DMS53 treated with DMSO at 0.1 percent for 48 hours (cell line): ENCODE results near the gene NUP50.

ENCODE experiments used
- DNase-seq: peaks from one replicate; lab custom pipeline; 2025; ENCODE audit not compliant: unreplicated experiment; lab: John Stamatoyannopoulos, UW

NUP50 gene

GRCh38 chr22:45208696-45208992 is 44.9 kb downstream of the NUP50 start:
- no peak for DNase-seq

DNA sequence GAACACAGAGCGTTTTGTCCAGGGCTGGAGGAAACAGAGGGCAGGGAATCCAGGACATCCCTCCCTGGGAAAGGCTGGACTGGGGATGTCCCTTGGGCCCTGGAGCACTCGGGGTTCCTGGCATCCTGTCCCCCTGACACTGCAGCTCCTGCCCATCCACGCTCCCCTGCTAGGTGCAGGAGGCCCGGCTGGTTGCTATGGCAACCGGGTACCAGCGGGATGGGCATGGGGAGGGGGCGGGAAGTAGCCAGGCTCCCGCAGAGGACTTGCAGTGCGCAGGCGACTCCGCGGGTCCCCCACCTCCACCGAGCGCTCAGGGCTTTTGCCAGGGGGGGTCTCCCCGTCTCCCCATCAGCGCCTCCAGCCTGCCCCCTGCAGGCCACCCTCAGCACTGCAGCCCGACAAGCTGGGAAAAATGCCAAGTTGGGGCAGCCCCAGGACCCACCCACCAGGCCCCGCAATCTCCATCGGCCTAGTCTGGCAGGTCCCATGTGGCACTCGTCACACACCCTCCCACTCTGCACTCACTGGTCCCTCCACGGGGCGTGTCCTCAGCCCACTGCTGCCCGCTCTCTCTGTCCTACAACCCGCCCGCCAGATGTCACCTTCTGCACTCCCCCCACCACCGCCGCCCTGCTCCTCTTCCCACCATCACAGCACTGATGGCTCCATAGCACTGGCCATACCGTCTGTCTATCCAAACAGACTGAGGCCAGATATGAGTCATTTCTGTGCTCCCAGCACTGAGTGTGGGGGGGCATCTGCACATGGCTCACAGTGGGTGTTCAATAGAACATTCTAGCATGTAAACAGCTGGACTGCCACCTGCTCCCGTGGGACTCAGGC is 45.5 kb downstream of the NUP50 start:
- no peak for DNase-seq

GRCh38 chr22:45210174-45210573 is 46.4 kb downstream of the NUP50 start:
- DNase-seq: no peak

- DNase-seq: no peak
Observed at GRCh38 chr22:45210577-45210976, 46.9 kb downstream of the NUP50 start.

GRCh38 chr22:45210991-45211390 is 47.3 kb downstream of the NUP50 start:
- no peak for DNase-seq

- no peak for DNase-seq
Observed at GRCh38 chr22:45211435-45211834, 47.7 kb downstream of the NUP50 start.

- DNase-seq: no peak
Observed at GRCh38 chr22:45211848-45212247, 48.1 kb downstream of the NUP50 start.

DNA sequence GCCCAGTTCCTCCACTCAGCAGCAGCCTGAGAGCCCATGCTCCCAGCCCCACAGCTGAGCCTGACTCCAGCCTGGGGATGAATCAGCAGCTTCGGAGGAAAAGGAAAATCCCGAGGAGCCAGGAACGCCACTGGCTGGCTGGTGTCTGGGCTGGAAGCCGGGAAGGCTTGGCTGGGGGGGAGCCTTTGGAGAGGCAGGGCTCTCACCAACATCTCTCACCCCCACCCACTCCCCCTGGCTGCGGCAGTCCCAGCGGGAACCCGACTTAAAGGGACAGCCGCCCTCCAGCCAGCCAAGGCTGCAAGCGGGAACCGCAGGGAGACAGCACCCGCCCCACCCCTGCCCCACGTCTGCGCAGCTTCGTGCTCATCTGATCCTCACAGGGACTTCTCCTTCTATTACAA is 48.6 kb downstream of the NUP50 start:
- no peak for DNase-seq

- DNase-seq: no peak
Observed at GRCh38 chr22:45212992-45213751, 49.4 kb downstream of the NUP50 start.

DNA sequence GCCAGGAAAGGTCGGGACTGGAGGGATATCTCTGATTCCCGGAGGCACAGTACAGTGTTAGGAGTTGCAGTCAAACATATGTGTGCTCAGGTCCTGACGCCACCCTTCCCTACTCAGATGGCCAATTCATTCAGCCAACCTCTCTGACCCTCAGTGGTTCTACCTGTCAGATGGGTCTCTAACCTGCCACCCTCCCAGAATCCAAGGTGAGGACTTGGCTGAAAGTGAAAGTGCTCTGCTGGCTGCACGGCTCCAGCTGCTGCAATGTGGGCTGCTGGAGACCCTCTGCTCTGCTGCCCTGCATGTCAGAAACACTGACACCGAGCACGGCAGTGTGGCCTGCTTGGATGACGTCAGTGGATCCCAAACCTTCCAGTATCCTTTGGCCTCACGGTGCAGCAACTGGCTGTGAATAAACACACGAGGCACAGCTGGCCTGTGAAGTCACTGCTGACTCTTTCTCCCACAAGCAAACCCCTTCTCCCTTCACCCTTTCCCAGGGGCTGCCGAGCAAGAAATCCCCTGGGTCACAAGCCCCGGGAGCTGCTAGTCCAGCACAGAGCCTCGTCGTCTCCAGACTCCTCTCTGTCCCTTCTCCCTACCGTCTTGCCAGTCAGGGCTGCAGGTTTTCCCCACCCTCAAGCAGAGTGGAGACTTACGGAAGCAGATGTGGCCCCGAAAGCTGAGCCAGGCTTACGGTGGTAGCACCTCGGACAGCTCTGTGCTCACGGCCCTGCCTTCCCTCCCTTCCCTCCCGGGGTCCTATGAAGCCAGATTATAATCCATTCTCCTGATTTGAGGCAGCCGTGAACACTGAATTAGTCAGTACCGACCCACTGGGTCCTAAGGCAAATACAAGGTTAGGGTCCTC is 52.6 kb downstream of the NUP50 start:
- no peak for DNase-seq

DNA sequence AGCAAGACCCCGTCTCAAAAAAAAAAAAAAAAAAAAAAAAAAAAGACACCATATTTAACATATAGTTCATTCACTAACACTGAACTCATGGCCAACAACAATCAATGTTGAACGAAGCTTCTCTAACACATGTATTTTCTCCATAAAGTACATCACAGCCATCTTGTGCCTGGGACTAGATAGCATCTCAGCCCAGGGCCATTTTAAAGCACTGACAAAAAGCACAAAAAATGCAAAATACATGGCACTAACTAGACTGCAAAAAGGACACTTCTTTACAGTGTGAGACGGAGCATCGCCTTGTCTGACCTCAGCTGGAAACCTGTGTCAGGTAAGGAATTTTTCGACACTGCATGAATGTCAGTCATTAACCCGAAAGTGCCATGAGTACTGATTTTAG is 53.6 kb downstream of the NUP50 start:
- no peak for DNase-seq

- no peak for DNase-seq
Observed at GRCh38 chr22:45217806-45218205, 54.1 kb downstream of the NUP50 start.

GRCh38 chr22:45218976-45219375 is 55.3 kb downstream of the NUP50 start:
- DNase-seq: no peak

GRCh38 chr22:45221201-45221600 is 57.5 kb downstream of the NUP50 start:
- DNase-seq: no peak

DNA sequence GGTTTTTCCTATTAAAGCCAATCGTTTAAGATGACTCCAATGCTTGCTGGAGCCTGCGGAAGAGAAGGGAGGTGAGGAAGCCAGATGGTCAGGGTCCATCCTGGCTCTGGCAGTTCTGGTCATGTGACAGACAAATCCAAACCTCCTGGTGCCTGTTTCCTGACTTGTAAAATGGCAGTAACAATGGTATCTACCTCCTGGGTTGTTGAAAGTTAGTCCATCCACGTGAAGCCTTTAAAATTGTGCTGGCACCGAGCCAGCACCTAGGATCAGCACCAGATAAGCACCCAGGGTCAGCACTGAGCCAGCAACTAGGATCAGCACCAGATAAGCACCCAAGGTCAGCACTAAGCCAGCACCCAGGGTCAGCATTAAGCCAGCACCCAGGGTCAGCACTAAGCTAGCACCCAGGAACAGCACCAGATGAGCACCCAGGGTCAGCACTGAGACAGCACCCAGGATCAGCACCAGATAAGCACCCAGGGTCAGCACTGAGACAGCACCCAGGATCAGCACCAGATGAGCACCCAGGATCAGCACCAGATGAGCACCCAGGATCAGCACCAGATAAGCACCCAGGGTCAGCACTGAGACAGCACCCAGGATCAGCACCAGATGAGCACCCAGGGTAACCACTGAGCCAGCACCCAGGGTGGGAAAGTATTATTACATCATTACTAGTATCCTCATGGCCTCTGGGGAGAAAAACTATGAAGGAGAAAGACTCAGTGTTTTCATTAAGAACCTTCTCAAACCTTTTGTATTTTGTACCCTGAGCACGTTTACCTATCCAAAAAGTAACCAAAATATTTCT is 59.8 kb downstream of the NUP50 start:
- DNase-seq: no peak

DNA sequence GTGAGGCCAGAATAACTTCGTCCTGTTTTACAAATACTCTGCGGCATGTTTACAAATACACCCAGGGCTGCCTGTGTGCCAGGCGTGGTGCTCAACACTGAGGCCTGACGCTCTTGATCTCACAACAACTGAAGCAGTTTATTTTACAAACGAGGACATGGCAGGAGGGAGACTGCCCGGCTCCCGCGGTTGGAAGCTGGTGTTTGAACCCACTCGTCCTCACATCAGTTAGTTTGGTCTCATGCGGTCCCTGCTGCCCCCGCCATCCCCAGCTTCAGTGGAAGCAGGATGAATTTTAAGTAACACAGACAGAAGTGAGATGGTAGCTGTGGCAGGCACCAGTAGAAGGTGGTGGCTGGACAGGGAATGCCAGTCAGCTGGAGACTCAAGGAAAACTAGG is 60.6 kb downstream of the NUP50 start:
- no peak for DNase-seq

DNA sequence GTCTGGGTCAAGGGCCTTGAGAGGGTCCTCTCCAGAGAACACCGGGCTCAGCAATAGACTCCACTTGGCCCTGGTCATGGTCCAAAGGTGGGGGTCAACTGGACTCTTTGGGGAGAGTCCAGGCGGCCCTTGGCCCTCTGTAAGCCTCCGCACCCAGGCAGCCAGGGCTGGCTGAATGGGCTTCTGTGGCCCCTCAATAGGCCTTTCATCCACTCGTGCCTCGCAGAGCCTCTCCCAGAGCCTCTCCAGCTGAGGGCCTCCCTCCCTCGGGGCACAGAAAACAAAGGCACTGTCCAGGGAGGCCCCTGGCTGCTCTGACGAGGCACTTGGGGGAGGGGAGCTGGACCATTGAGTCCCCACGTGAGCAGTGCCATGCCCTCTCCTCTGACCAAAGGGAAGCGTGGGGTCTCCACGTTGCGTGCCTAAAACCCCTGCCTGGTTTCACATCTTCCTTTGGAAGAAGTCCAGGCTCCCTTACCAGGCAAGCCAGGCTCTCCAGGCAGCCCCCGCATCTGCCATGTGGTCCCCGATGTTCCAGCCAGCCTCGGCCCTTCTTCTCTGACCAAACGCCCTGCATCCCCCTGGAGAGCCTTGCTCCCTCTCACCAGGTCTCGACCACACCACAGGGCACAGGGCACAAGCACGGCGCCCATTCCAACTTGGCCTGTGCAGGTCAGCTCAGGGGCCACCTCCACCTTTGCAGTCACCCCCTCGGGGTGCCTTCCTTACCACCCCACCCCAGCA is 61.4 kb downstream of the NUP50 start:
- DNase-seq: no peak

- DNase-seq: no peak
Observed at GRCh38 chr22:45225732-45226502, 62.2 kb downstream of the NUP50 start.

DNA sequence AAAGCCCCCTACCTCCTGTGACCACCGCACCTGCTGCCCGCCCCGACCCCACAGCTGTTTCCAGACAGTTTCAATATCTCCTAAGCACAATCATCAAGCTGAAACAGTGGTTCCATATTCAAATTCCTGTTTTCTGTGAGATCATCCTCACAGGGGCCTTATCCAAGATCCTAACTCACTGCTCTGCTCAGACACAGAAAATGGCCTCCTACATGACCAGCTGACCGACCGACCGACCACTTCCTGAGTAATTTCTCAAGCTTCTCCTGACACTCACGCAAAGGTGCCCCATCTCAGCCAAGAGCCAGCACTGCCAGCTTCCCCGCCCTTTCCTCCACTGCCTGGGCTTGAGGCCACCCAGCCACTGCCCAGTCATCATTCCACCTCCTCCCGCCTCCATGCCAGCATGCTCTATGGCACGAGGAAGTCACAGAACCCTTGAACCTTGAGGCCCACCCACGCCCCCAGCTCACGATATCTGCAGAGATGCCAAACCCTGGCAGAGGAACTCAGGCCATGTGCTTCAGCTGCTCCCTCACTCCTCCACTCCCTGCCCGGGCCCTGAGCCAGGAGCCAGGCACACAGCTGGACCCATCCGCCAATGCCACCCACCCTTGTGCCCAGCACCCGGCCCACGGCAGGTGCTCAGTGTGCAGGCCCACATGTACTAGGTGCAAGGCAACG is 62.9 kb downstream of the NUP50 start:
- DNase-seq: no peak
